Activated B cell treated with CpG ODN at 0.5 μM for 24 hours (primary cell): ENCODE data around the gene ADD2. TPM values are rescaled to one million over a fixed set of nuclear protein-coding genes. Genes with fewer than 3 reads are reported as not detected.

ENCODE experiments used
- ATAC-seq: fragments of 200-7000 bp; cut with Tn5 transposase; one replicate; pipeline ENCODE4 v1.10.0; 2021; ENCODE audit warnings: low read depth, mild to moderate bottlenecking, moderate library complexity
- CTCF ChIA-PET: fragments of 350-600 bp; sonication (Branson Sonifier 250); formaldehyde crosslinking; loops from one replicate; lab custom pipeline; 2021; ENCODE audit warnings: antibody characterized with exemption; lab: Charles Lee
- POLR2A ChIA-PET: fragments of 350-600 bp; sonication (Branson Sonifier 250); formaldehyde crosslinking; loops from one replicate; lab custom pipeline; 2021; ENCODE audit warnings: antibody characterized with exemption; lab: Charles Lee
- DNase-seq: peaks from one replicate; pipeline ENCODE4 v3.0.0; 2022
- H3K27ac Mint-ChIP-seq: one replicate; pipeline ENCODE4 v1.8.0; 2020; ENCODE audit warnings: mixed read lengths
- H3K27me3 Mint-ChIP-seq: one replicate; pipeline ENCODE4 v1.8.0; 2021; ENCODE audit warnings: mixed read lengths
- H3K36me3 Mint-ChIP-seq: one replicate; pipeline ENCODE4 v1.8.0; 2021; ENCODE audit warnings: low read depth, mixed read lengths
- H3K4me1 Mint-ChIP-seq: one replicate; pipeline ENCODE4 v1.8.0; 2021; ENCODE audit warnings: mixed read lengths
- H3K4me3 Mint-ChIP-seq: one replicate; pipeline ENCODE4 v1.8.0; 2020; ENCODE audit warnings: mild to moderate bottlenecking, mixed read lengths
- H3K9me3 Mint-ChIP-seq: one replicate; pipeline ENCODE4 v1.8.0; 2020; ENCODE audit warnings: mixed read lengths
- CTCF ChIP-seq: fragments of 200-600 bp; IDR thresholded peaks from one replicate; pipeline ENCODE4 v1.8.0; 2022; ENCODE audit warnings: antibody characterized with exemption, mild to moderate bottlenecking
- intact Hi-C: fragments of 100-400 bp; cut with micrococcal nuclease; formaldehyde crosslinking; loops from one replicate; pipeline ENCODE4 v1.15.1; 2024
- total RNA-seq: library from RNA; stranded (reverse); gene quantifications from 2 replicates; pipeline ENCODE4 v1.2.3, GENCODE V29; 2022

Gene ADD2
- total RNA-seq, 1 donor from 2014 or later: 12.5 TPM

GRCh38 chr2:70807828-70808118, 39.8 kb upstream of the ADD2 start:
- Mint-ChIP-seq H3K4me1 (no peaks in the 10 kb centered on the region), H3K27ac (no peak overlapping the region), H3K9me3 (no peaks in the 10 kb centered on the region), H3K36me3 (no peaks in the 10 kb centered on the region), H3K27me3 (peaks cover 8% of the 10 kb centered on the region), H3K4me3 (no peak overlapping the region)
- no peak for ATAC-seq
- ChIA-PET CTCF (no interaction called here), POLR2A (no interaction called here)
- no peak for DNase-seq
- intact Hi-C loops: no loop called here
- TF ChIP-seq CTCF: no peak

DNA sequence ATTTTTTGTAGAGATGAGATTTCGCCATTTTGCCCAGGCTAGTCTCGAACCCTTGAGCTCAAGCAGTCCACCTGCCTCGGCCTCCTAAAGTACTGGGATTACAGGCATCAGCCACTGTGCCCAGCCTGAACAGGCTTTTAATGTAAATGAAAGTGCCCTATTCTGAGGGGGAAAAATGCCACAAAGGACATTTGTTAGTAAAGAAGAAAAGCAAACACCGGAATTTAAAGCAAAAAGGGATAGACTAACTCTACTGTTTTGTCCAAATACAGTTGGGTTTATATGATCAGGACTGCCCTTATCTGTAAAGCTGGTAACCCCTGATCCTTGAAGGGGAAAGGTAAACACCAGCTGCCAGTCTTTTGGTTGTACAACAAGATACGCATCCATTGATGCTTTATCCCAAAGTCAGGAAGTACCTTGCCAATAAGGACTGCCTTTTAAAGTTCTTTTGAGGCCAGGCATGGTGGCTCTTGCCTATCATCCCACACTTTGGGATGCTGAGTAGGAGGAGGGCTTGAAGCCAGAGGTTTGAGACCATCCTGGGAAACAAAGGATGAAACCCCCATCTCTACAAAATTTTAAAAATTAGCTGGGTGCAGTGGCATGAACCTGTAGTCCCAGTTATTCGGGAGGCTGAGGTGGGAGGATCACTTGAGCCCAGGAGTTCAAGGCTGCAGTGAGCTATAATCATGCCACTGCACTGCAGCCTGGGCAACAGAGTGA, 39.3 kb upstream of the ADD2 start:
- H3K36me3 Mint-ChIP-seq: no peaks in the 10 kb centered on the region
- ATAC-seq (no peak), DNase-seq (no peak)
- no peak overlapping the region for H3K4me3 Mint-ChIP-seq
- no peak overlapping the region for H3K27ac Mint-ChIP-seq
- H3K4me1 Mint-ChIP-seq: no peaks in the 10 kb centered on the region
- ChIA-PET POLR2A (no interaction called here), CTCF (no interaction called here)
- intact Hi-C loops: no loop called here
- TF ChIP-seq CTCF: no peak
- H3K9me3 Mint-ChIP-seq: no peaks in the 10 kb centered on the region
- H3K27me3 Mint-ChIP-seq: peaks cover 8% of the 10 kb centered on the region

GRCh38 chr2:70806620-70807019, 38.6 kb upstream of the ADD2 start:
- TF ChIP-seq CTCF: no peak
- POLR2A ChIA-PET: interaction anchor here (0.7 kb wide), 1 partner anchor 327 kb away, joined by 3 read pairs; no protein-coding TSS in a partner anchor

DNA sequence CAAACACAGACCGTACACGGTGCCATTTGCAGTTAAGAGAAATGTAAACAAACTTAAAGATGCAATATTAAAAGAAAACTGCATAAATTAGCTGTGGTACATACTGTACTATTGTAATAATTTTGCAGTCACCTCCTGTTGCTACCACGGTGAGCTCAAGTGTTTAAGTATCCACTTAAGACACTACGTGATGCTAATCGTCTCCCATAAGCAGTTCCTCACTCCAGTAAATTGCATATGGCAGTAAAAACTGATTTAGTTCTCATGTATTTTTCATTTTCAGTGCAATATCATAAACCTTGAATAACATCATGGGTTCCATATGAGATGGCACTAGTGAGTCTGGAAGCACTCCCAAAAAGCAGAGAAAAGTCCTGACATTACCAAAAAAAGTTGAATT, 38.0 kb upstream of the ADD2 start:
- Mint-ChIP-seq H3K4me3 (no peak overlapping the region), H3K27ac (no peak overlapping the region), H3K4me1 (no peaks in the 10 kb centered on the region), H3K36me3 (no peaks in the 10 kb centered on the region), H3K27me3 (peaks cover 12% of the 10 kb centered on the region), H3K9me3 (no peaks in the 10 kb centered on the region)
- ATAC-seq (no peak), DNase-seq (no peak)
- POLR2A ChIA-PET: interaction anchor here (0.7 kb wide), 1 partner anchor 327 kb away, joined by 3 read pairs; no protein-coding TSS in a partner anchor
- no peak for TF ChIP-seq CTCF
- intact Hi-C loops: no loop called here
- CTCF ChIA-PET: no interaction called here

More at GRCh38 chr2:70806620-70807019, 38.6 kb upstream of the ADD2 start:
- intact Hi-C loops: no loop called here
- no peaks in the 10 kb centered on the region for H3K36me3 Mint-ChIP-seq
- DNase-seq (no peak), ATAC-seq (no peak)
- no peak overlapping the region for H3K4me3 Mint-ChIP-seq
- no peak overlapping the region for H3K27ac Mint-ChIP-seq
- no peaks in the 10 kb centered on the region for H3K4me1 Mint-ChIP-seq
- H3K9me3 Mint-ChIP-seq: no peaks in the 10 kb centered on the region
- CTCF ChIA-PET: no interaction called here
- peaks cover 8% of the 10 kb centered on the region for H3K27me3 Mint-ChIP-seq

DNA sequence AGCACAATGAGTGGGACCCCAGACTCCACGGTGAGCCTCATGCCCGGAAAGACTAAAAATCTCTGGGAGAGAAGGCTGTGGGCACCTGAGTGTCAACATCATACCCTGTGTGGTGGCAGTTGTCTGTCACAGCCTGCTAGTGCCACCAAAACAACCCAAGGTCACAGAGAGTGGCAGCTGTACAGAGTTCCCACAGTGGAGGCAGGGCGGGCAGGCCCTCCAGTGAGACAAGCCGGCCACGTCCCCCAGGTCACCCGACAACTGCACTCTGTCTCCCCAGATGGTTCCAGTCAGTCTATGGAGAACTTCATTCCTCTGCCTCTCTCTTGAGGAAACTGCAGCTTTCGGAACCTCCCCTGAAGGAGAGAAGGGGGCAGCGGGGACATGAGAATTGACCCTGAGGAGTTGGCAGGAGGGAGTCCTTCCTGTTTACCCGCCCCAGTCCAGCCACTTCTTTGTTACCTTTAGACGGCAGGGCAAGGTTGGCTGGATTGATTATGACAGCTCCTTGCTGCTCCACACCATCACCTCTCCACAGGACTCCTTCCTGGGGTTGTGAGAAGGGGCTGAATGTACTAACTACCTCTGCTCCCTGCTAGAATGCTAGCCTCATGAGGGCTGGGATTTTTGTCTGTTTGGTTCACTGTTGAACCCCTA, 33.7 kb upstream of the ADD2 start:
- no peak for ATAC-seq
- H3K4me3 Mint-ChIP-seq: no peak overlapping the region
- no peaks in the 10 kb centered on the region for H3K36me3 Mint-ChIP-seq
- peaks cover 9% of the 10 kb centered on the region for H3K9me3 Mint-ChIP-seq
- peaks cover 23% of the 10 kb centered on the region for H3K27me3 Mint-ChIP-seq
- H3K4me1 Mint-ChIP-seq: no peaks in the 10 kb centered on the region
- H3K27ac Mint-ChIP-seq: no peak overlapping the region
- CTCF ChIA-PET: no interaction called here
- DNase-seq: no peak
- no peak for TF ChIP-seq CTCF
- POLR2A ChIA-PET: no interaction called here
- intact Hi-C loops: no loop called here
